ENCODE measurements around the gene SLC22A23.

Gene SLC22A23

GRCh38 chr6:3316818-3317217 is 140.0 kb downstream of the SLC22A23 start:
- no peak for DNase-seq (ENCODE audit: low spot score)

- no peak for DNase-seq (ENCODE audit: low spot score)
Observed at GRCh38 chr6:3316331-3316730, 140.5 kb downstream of the SLC22A23 start.

DNA sequence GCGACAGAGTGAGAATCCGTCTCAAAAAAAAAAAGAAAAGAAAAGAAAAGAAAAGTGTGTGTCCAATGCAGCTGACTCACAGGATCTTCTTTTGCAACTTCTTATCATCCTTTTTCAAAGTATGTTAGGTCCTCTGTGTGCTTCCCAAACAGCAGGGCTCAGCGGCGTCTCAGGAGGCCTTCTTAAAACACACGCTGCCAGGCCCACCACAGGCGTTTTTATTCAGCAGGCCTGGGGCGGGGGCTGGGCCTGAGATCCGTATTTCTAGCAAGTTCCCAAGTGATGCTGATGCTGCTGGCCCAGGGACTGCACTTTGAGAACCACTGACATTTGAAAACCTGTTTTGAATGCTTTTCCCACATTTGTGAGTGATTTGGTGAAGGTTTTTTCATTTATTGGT is 141.0 kb downstream of the SLC22A23 start:
- DNase-seq (ENCODE audit: low spot score) = no peak

DNA sequence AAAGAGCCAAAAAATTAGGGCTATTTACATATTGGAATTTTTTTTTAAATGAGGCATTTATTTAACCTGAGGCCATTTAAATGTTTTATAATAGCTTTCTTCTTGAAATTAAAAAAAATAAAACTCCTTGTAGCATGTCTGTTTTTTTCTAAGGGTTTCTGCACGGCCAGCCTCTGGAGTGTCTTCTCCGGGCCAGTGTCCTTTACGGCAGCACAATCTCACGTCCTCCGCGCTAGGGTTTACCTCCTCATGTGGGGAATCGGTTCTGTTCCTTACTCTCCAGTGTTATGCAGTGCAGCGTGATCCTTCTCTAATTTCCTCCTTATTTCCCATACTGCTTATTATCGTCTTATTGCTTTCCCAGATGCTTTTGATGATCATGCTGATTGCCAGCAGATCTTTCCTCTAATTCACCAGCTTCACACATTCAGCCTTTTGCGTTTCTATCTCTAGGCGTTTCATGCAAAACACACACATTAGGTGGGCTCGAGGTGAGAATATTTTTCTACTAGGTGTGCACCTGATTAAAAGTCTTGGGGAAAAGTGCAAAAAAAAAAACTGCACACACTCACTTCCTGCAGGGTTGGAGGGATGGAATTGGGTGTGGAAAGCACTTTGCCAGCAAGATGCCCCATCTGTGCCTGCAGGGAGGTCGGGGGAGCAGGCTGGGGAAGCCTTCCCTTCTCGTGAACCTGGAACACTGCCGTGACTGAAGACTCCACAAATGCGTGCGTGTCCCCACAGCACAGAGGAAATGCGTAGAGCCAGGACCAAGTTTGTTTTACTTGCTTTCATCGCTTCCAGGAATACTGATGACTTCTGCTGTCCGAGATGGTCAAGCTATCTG is 142.0 kb downstream of the SLC22A23 start:
- no peak for DNase-seq (ENCODE audit: low spot score)

DNA sequence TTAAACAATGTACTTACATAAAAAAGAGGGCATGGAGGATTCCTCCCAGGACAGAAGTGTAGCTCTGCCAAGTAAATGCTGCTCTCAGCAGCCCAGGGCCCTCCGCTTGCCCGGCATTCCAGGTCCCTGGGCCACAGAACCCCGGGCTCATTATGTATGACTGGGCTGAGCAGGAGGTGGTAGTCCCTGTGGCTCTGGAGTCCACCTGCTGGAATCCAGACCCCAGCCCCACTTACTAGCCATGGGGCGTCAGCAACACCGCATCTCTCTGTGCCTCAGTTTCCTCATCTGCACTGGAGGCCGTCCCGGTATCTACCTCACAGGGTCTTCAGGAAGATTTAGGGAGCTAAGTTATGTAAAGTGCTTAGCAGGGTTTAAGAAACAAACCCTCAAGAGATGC is 142.7 kb downstream of the SLC22A23 start:
- no peak for DNase-seq (ENCODE audit: low spot score)

DNA sequence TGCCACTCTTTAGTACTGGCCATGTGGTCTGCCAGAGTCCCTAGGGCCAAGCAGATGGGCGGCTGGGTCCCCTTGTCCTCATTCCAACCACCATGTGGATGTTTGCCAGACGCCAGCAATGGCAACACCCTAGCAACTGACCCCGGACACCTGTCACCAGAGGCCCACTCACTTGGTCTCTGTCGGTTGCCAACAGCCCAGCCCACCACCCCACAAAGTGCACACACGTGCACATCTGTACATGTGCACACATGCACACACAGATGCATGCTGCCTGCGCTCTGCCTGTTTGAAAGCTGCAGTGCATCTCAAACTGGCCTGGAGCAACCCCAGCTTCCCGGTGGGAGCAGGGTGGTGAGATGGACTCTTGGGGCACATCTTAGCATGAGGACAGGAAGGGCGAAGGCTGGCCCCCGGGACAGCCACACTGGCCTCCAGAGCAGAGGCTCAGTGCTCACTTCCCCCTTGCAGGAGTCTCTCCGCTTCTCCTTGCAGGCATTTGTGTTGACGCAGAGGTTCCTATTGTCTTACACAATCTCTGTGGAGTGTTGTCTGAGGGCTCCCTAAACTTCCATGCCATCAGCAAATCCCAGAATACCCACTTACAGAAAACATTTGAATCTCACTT is 144.1 kb downstream of the SLC22A23 start:
- no peak for DNase-seq (ENCODE audit: low spot score)

- no peak for DNase-seq (ENCODE audit: low spot score)
Observed at GRCh38 chr6:3311826-3312225, 145.0 kb downstream of the SLC22A23 start.

DNA sequence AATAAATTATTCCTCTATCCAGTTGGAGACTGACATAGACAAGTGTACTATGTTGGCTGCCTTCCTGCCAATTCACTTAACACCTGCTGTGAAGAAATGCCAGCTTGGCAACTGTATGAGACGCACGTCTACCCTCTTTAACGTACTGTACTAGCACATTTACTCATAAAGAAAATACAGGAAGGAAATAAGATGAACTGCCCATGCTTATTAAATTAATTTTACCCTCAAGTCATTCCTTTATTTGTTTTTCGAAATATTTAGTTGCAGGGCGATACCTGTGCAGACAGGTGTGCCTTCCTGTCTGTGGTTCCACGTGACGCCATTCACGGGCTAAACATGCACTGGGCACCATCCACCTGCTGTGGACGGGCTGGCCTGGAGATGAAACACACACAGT is 146.1 kb downstream of the SLC22A23 start:
- no peak for DNase-seq (ENCODE audit: low spot score)

DNA sequence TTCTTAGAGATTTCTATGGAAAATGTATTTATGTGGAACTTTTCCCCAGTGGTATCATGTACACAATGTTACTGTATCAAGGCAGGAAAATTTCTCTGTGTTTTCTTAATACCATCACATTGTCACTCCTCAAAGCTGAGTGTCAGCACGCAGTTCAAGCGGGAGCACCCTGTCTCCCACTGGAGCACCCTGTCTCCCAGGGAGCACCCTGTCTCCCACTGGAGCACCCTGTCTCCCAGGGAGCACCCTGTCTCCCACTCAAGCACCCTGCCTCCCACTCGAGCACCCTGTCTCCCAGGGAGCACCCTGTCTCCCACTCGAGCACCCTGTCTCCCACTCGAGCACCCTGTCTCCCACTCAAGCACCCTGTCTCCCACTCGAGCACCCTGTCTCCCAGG is 146.8 kb downstream of the SLC22A23 start:
- DNase-seq (ENCODE audit: low spot score) = no peak

GRCh38 chr6:3309391-3310050 is 147.3 kb downstream of the SLC22A23 start:
- DNase-seq (ENCODE audit: low spot score) = no peak

- no peak for DNase-seq (ENCODE audit: low spot score)
Observed at GRCh38 chr6:3308106-3308505, 148.7 kb downstream of the SLC22A23 start.

DNA sequence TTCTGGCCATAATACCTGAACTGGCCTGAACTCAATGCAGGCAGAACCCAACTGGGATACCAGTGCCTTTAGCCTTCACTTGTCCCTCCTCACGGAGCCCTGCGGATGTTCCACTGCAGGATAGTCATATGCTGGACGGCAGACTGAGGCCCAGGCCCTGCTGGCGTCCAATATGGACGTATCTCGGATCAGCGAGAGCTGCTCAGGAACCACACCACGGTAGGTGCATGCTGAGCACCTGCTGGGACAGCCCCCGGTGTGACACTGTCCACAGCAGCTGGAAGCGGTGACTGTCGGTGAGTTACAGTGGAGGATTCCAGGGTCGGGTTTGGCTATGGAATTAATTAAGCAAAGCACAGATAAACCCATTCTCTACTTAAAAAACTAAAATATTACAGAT is 149.4 kb downstream of the SLC22A23 start:
- DNase-seq (ENCODE audit: low spot score) = no peak

DNA sequence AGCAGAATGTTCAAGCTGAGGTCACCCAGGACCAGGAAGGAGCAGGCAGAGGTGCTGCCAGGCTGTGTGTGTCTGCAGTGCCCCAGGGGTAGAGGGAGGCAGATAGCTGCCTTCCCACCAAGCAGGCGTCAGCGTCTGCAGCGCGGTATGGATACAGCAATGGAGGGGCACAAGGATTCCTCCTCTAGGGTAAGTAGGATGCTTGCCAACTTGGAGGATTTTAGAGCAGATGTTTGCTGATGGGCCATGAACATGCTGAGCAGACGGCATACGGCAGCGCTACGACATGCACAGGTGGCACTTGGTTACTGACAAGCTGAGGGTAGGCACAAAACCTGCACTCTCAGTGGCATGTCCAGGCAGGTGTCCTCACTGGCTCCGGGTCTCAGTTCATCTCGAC is 150.0 kb downstream of the SLC22A23 start:
- DNase-seq (ENCODE audit: low spot score) = no peak

GRCh38 chr6:3305831-3306230 is 151.0 kb downstream of the SLC22A23 start:
- DNase-seq (ENCODE audit: low spot score) = no peak

GRCh38 chr6:3305216-3305565 is 151.7 kb downstream of the SLC22A23 start:
- no peak for DNase-seq (ENCODE audit: low spot score)

GRCh38 chr6:3304500-3305215 is 152.2 kb downstream of the SLC22A23 start:
- DNase-seq (ENCODE audit: low spot score) = no peak

- DNase-seq (ENCODE audit: low spot score) = no peak
Observed at GRCh38 chr6:3303795-3304411, 152.9 kb downstream of the SLC22A23 start.

DNA sequence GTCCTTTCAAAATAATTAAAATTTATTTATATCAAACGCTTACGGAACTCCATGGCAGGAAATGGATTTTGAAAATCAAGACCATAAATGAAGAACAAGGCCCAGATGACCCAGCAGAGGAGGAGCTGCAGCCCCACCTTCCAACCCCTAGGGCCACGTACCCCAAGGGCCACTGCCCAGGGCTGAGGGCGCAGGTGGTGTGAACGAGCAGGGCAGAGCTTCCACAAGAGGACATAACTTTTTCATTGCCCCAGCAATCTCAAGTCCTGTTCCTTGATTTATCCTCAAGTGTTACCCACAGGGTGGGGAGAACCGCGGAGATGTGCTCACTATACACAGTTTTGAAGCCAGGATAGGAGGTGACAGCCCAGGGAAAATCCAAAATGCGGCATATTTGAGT is 155.3 kb downstream of the SLC22A23 start:
- no peak for DNase-seq (ENCODE audit: low spot score)

GRCh38 chr6:3299221-3299620 is 157.6 kb downstream of the SLC22A23 start:
- no peak for DNase-seq (ENCODE audit: low spot score)

- no peak for DNase-seq (ENCODE audit: low spot score)
Observed at GRCh38 chr6:3297909-3298308, 158.9 kb downstream of the SLC22A23 start.

DNA sequence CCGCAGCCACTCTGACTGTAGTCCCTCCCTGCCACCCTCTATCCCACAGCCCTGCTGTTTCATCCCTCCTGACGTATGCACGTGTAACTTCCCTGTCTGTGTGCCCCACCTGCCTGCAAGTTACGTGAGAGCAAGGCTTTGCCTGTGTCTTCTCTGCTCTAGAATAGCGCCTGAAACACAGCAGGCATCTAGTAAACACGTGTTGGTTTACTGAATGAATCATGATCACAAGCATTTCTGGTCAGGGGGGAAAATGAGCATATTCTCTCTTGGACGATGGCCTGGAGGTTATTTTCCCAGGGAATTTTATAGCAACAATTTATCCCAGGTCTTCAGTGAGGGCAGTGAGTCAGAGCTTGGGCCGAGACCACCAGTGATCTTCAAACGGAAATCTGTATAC is 159.8 kb downstream of the SLC22A23 start:
- DNase-seq (ENCODE audit: low spot score) = no peak

DNA sequence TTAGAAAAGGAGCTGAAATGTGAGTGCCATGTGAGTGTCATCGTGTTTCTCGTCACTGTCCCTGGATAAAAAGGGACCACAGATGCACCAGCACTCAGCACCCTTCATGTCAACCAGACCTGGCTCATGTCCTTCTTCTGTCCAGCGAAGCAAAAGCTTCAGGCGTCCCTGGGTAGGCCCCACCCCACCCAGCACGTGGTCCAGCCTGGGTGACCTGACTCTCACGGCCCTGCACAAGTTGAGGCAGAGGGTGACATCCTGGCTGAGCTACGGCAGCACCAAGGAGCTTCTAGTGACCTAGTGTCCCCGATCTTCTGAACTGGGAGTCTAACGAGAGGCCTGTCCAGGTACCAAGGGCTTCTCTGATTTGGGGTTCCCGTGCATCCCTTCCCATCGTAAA is 160.3 kb downstream of the SLC22A23 start:
- no peak for DNase-seq (ENCODE audit: low spot score)
